ENCODE data around the gene FBXW11. TPM values are rescaled to one million over a fixed set of nuclear protein-coding genes. Genes with fewer than 3 reads are reported as not detected.

The FBXW11 gene
- total RNA-seq, 1 donor from 2014 or later: 71.6 TPM

GRCh38 chr5:171867786-171868185 lies 138.7 kb downstream of the FBXW11 start:
- FAIRE-seq: no peak
- H3K36me3 ChIP-seq (ENCODE audit: control insufficient read depth, insufficient read depth, low read length): peaks cover 6% of the 10 kb centered on the region
- TF ChIP-seq CTCF (IDR thresholded peaks at IDR 0.05; ENCODE audit: insufficient read depth, low read length, severe bottlenecking): no peak
- H3K4me3 ChIP-seq (ENCODE audit: low read depth, low read length): no peak overlapping the region
- H3K27me3 ChIP-seq (ENCODE audit: control insufficient read depth, insufficient read depth, low read length): no peaks in the 10 kb centered on the region
- DNase-seq (ENCODE audit: low read depth): no peak

- DNase-seq (ENCODE audit: low read depth): no peak
- Histone ChIP-seq H3K36me3 (ENCODE audit: control insufficient read depth, insufficient read depth, low read length) (peaks cover 2% of the 10 kb centered on the region), H3K27me3 (ENCODE audit: control insufficient read depth, insufficient read depth, low read length) (no peaks in the 10 kb centered on the region), H3K4me3 (ENCODE audit: low read depth, low read length) (no peak overlapping the region)
- no peak for FAIRE-seq
- TF ChIP-seq CTCF (IDR thresholded peaks at IDR 0.05; ENCODE audit: insufficient read depth, low read length, severe bottlenecking): no peak
Observed at GRCh38 chr5:171865471-171865870, 141.0 kb downstream of the FBXW11 start.

- H3K27me3 ChIP-seq (ENCODE audit: control insufficient read depth, insufficient read depth, low read length): no peaks in the 10 kb centered on the region
- peaks cover 2% of the 10 kb centered on the region for H3K36me3 ChIP-seq (ENCODE audit: control insufficient read depth, insufficient read depth, low read length)
- no peak for FAIRE-seq
- TF ChIP-seq CTCF (IDR thresholded peaks at IDR 0.05; ENCODE audit: insufficient read depth, low read length, severe bottlenecking): no peak
- no peak overlapping the region for H3K4me3 ChIP-seq (ENCODE audit: low read depth, low read length)
- DNase-seq (ENCODE audit: low read depth): peak; percentile 56
Observed at GRCh38 chr5:171863935-171864334, 142.5 kb downstream of the FBXW11 start.

GRCh38 chr5:171862624-171863023 lies 143.8 kb downstream of the FBXW11 start:
- H3K4me3 ChIP-seq (ENCODE audit: low read depth, low read length): no peak overlapping the region
- FAIRE-seq (no peak), DNase-seq (ENCODE audit: low read depth) (no peak)
- TF ChIP-seq CTCF (IDR thresholded peaks at IDR 0.05; ENCODE audit: insufficient read depth, low read length, severe bottlenecking): no peak
- H3K36me3 ChIP-seq (ENCODE audit: control insufficient read depth, insufficient read depth, low read length): peaks cover 2% of the 10 kb centered on the region
- no peaks in the 10 kb centered on the region for H3K27me3 ChIP-seq (ENCODE audit: control insufficient read depth, insufficient read depth, low read length)

- Histone ChIP-seq H3K27me3 (ENCODE audit: control insufficient read depth, insufficient read depth, low read length) (no peaks in the 10 kb centered on the region), H3K36me3 (ENCODE audit: control insufficient read depth, insufficient read depth, low read length) (peaks cover under 1% of the 10 kb centered on the region), H3K4me3 (ENCODE audit: low read depth, low read length) (no peak overlapping the region)
- DNase-seq (ENCODE audit: low read depth) (no peak), FAIRE-seq (no peak)
- no peak for TF ChIP-seq CTCF (IDR thresholded peaks at IDR 0.05; ENCODE audit: insufficient read depth, low read length, severe bottlenecking)
Observed at GRCh38 chr5:171861381-171861780, 145.1 kb downstream of the FBXW11 start.

- DNase-seq (ENCODE audit: low read depth): peak; percentile 17
- peak; percentile 54 for TF ChIP-seq CTCF (IDR thresholded peaks at IDR 0.05; ENCODE audit: insufficient read depth, low read length, severe bottlenecking)
- FAIRE-seq: no peak
- Histone ChIP-seq H3K27me3 (ENCODE audit: control insufficient read depth, insufficient read depth, low read length) (no peaks in the 10 kb centered on the region), H3K36me3 (ENCODE audit: control insufficient read depth, insufficient read depth, low read length) (no peaks in the 10 kb centered on the region), H3K4me3 (ENCODE audit: low read depth, low read length) (no peak overlapping the region)
Observed at GRCh38 chr5:171858303-171858702, 148.1 kb downstream of the FBXW11 start.
